HG03520 (cell line): ENCODE measurements around the gene RABEP1.
"Not testable (repeated sequence)": the region's sequence is repeated elsewhere in the genome, so short reads cannot be mapped to it uniquely, and the experiment has no call there.

ENCODE experiments used
- ATAC-seq: cut with Tn5 transposase; IDR thresholded peaks from one replicate; pipeline ENCODE4 v1.9.1; 2021; ENCODE audit warnings: mild to moderate bottlenecking, moderate library complexity; ENCODE audit not compliant: unreplicated experiment

The RABEP1 gene, protein sequence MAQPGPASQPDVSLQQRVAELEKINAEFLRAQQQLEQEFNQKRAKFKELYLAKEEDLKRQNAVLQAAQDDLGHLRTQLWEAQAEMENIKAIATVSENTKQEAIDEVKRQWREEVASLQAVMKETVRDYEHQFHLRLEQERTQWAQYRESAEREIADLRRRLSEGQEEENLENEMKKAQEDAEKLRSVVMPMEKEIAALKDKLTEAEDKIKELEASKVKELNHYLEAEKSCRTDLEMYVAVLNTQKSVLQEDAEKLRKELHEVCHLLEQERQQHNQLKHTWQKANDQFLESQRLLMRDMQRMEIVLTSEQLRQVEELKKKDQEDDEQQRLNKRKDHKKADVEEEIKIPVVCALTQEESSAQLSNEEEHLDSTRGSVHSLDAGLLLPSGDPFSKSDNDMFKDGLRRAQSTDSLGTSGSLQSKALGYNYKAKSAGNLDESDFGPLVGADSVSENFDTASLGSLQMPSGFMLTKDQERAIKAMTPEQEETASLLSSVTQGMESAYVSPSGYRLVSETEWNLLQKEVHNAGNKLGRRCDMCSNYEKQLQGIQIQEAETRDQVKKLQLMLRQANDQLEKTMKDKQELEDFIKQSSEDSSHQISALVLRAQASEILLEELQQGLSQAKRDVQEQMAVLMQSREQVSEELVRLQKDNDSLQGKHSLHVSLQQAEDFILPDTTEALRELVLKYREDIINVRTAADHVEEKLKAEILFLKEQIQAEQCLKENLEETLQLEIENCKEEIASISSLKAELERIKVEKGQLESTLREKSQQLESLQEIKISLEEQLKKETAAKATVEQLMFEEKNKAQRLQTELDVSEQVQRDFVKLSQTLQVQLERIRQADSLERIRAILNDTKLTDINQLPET

GRCh38 chr17:5281814-5282641 lies at the start of gene RABEP1:
RABEP1 (plus strand) TSS chr17:5282284; CDS start chr17:5282487, 203 bp downstream.
- peak; percentile 65 for ATAC-seq

DNA sequence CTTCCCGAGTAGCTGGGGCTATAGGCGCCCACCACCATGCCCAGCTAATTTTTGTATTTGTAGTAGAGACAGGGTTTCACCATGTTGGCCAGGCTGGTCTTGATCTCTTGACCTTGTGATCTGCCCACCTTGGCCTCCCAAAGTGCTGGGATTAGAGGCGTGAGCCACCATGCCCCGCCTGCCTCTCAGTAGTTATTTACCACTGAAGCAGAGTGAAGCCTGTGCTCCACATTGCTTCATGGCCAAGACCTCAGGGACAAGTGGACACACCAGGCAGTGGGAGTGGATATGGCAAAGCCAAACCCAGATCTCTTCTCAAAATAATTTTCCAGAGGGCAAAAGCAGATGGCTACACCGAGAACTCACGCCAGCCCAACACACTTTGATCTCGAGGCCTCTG lies 48.6 kb upstream of the RABEP1 start:
- ATAC-seq: not testable (repeated sequence)

- ATAC-seq: no peak
Observed at GRCh38 chr17:5234645-5235576, 47.2 kb upstream of the RABEP1 start, which contains the start of gene SCIMP. SCIMP (minus strand) TSS chr17:5234860; CDS start chr17:5234755, 105 bp downstream.

DNA sequence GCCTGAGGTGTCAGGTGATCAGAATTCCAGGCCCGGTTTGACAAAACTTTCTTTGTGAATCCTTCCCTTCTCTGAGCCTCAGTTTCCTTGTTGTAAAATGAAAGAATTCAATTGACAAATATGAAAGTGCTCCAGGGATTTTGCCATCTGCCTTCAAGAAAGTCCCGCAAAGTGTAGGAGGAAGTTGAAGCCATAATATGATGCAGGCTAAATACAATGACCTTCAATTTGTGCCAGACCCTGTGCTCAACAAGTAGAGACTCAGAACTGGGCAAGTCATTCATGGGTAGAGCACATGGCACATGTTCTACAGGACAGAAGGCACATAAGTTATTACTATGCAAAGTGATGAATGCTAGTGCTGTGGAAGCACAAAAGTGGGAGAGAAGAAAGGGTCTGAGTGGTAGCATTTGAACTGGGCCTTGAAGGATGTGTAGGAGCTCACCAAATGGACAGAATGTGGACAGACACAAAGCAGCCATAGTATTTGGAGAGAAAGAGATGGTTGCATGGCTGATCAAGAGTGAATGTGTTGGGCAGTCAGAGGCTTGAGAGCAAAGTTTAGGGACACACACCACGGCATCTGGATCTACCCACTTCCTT lies 45.0 kb upstream of the RABEP1 start:
- ATAC-seq: no peak

GRCh38 chr17:5237541-5238016 lies 44.5 kb upstream of the RABEP1 start:
- ATAC-seq: no peak

GRCh38 chr17:5238333-5238732 lies 43.8 kb upstream of the RABEP1 start:
- no peak for ATAC-seq

GRCh38 chr17:5239769-5240168 lies 42.3 kb upstream of the RABEP1 start:
- not testable (repeated sequence) for ATAC-seq

DNA sequence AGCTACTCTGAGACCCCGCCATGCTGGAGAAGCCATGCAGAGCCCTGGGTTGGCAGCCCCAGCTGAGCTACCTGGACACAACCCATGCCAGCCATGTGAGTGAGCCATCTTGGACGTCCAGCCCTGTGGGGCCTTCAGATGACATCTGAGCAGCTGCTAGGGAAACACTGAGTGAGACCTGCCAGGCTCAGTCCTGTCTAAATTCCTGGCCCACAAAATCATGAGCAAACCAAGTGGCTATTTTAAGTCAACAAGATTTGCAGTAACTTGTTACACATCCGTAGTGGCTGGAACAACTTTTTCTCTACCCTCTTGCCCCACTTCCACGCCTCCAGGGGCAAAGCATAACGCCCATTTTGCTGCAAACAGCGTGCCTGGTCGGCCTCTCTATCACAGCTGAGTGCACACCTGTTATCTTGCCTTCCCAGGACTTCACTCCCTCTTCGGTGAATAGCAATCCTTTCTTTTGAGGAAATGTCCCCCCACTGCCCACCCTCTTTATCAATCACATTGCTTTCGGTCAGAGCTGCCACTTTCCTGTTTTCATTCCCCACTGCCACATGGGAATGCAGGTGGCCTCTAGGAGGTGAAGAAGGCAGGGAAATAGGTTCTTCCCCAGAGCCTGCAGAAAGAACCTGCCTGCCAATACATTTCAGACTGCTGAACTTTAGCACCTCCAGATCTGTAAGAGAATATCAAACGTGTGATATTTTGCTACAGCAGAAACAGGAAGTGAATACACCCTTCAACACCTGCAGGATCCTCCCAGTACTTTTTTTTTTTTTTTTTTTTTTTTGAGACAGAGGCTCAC lies 40.0 kb upstream of the RABEP1 start:
- no peak for ATAC-seq

- no peak for ATAC-seq
Observed at GRCh38 chr17:5247621-5248020, 34.5 kb upstream of the RABEP1 start.

DNA sequence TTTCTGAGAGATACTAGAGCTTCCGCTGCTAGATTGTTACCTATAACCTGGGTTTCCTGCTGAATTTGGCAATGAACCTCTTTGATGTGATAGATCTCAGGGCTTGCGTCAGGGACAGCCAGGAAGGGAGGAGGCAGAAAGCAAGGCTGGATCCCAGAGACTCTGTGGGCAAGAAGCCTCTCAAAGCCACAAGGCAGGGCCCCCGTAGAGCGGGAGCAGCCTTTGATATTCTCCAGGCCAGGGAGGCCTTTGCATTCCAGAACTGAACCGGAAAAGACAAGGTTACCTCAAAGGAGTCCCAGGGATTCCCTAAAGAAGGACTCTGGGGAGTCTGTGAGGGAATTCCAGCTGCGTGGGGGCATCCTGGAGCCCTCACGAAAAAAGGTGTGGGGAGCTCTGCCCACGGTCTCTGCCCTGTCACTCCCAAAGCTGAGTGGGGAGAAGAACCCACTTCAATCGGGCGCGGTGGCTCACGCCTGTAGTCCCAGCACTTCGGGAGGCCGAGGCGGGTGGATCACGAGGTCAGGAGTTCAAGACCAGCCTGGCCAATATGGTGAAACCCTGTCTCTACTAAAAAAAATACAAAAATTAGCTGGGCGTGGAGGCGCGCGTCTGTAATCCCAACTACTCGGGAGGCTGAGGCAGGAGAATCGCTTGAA lies 33.1 kb upstream of the RABEP1 start:
- no peak for ATAC-seq

DNA sequence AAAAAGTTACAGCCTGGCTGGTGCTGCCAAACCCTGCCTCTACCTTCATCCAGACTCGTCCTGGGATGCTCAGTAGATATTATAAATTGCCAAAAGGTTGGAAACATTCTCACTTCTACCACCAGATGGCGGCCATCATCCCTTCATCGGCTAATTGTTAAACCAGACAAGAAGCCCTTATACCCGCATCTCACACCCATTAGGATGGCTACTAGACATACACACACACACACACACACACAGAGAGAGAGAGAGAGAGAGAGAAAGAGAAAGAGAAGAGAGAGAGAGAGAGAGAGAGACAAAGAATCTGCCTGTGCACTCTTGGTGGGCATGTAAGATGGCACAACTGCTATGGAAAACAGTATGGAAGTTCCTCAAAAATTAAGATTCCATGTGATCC lies 32.5 kb upstream of the RABEP1 start:
- ATAC-seq: no peak

DNA sequence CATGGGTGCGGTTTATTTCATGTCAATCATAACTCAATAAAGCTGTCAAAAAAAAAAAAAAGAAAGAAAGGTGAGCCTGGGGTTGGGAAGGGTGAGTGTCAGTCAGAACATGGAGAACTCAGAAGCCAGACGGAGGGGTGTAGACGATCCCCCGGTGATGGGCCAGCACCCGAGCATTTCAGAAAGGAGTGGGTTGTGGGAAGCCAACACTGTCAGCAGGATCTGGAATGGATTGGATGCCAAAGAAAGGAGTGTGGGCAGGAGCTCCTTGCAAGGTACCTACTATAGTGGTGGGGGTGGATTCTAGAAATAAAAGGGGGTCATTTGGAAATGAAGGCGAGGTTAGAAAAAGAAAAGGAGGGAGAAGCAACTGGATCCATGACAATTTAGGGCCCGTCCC lies 27.7 kb upstream of the RABEP1 start:
- ATAC-seq: no peak

- ATAC-seq: no peak
Observed at GRCh38 chr17:5254903-5255521, 27.1 kb upstream of the RABEP1 start.

DNA sequence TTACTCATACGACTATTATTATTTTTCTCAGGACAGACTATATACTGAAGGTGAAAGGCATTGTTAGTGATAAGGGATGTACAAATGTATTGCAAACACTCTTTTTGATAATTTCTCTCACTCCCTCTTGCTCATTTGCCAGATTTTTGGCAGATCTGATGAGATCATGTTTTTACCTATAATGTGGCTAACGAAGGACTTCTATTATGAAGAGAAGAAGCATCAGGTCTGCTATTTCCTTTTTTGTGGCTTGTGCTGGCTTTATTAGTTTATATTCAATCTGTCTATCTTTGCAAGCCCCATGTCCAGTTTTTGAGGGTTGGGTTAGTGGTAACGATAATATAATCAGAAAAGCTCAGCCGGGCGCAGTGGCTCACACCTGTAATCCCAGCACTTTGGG lies 25.0 kb upstream of the RABEP1 start:
- ATAC-seq: no peak

DNA sequence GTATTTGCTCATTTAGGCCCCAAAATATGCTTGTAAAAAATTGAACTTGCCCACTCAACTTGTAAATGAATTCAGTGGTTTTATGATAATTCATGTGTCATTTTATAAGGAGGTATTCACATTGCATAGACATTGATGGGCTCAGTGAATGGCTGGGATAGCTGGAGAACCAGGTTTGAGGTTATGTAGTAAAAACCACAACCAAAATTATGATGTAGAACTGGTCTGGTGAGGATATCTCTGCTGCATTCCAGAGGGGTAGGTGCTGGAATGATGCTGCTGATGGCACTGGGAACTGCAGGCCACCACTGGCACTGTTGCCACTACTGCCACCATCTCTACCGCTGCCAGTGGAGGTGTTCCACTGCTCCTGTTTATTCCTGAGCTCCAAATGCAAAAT lies 21.5 kb upstream of the RABEP1 start:
- no peak for ATAC-seq

DNA sequence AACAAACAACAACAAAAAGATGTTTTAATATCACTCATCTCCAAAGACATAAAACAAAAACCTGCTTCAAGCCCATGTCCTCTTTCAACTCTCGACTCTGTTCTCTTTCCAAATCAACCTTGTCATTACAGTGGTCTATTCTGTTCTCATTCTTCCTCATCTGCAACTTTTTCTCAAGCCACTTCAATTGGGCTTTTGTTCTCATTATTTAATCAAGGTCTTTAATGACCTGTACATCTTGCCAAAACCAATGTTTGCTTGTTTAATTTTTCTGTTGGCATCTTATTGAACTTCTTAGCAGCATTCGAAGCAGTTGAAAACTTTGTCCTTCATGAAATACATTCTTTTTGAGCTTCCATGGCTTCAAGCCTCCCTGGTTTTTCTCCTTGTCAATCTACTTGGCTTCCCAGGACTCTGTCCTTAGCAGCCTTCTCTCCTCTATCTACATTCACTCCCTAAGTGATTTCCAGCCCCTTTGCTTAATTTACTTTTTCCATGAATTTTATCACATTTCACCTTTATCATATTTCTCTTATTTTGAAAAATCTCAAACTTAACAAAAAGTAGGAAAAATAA lies 19.6 kb upstream of the RABEP1 start:
- no peak for ATAC-seq

DNA sequence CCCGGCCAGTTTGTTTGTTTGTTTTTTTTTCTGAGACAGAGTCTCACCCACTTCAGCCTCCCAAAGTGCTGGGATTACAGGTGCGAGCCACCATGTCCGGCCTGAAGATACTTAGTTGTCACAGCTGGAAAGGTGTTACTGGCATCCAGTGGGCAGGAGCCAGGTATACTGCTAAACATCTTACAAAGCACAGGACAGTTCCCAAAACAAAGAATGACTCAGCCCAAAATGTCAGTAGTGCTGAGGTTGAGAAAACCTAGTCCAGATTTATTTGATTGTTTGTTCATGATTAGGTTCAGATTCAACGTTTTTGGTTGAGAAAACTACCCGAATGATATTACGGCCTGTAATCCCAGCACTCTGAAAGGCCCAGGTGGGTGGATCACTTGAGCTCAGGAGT lies 18.6 kb upstream of the RABEP1 start:
- no peak for ATAC-seq
